ENCODE results near the gene ZFAND2B. TPM values are rescaled to one million over a fixed set of nuclear protein-coding genes. Genes with fewer than 3 reads are reported as not detected.

The ZFAND2B gene
- total RNA-seq, 4 donors from 2014 or later: 63.0 to 76.4 (median 63.3) TPM

GRCh38 chr2:219205165-219205538 is 1.4 kb upstream of the ZFAND2B start:
- H3K4me3 ChIP-seq (ENCODE audit: low read depth, poor library complexity, severe bottlenecking): no peak overlapping the region
- intact Hi-C loops (cut with DNase I; ENCODE audit: low total_unique reads): no loop called here
- TF ChIP-seq CTCF (IDR thresholded peaks at IDR 0.05) (no peak), POLR2A (IDR thresholded peaks at IDR 0.05) (no peak)
- 84 to 87% methylated on average over 5 of the region's 5 CpGs for WGBS, 2 donors
- DNase-seq (ENCODE audit: low spot score in 2 of 2): peak in 1 of 2 donors; percentile 17

DNA sequence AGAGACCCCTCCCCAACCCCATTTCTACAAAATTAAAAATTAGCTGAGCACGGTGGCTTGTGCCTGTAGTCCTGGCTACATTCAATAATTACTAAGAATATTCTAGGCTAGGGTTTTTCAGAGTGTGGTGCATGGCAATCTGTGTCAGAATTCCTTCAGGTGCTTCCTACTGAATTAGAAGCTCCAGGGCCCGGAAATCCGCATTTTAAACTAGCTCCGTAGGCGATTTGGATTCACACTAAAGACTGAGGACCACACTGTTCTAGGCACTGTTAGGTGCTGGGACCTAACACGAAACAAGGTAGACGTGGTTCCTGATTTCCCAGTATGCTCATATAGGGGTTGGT is 628 bp upstream of the ZFAND2B start:
- intact Hi-C loops (cut with DNase I; ENCODE audit: low total_unique reads): no loop called here
- 20 to 23% methylated on average over 7 of the region's 7 CpGs for WGBS, 2 donors
- no peak overlapping the region for H3K4me3 ChIP-seq (ENCODE audit: low read depth, poor library complexity, severe bottlenecking)
- peak in 1 of 2 donors; percentile 84 for DNase-seq (ENCODE audit: low spot score in 2 of 2)
- TF ChIP-seq POLR2A (IDR thresholded peaks at IDR 0.05) (no peak), CTCF (IDR thresholded peaks at IDR 0.05) (no peak)

GRCh38 chr2:219207134-219207883 is 727 bp downstream of the ZFAND2B start:
- WGBS, 2 donors: 16 to 21% methylated on average over 22 of the region's 22 CpGs
- intact Hi-C loops (cut with DNase I; ENCODE audit: low total_unique reads): no loop called here
- no peak for TF ChIP-seq CTCF (IDR thresholded peaks at IDR 0.05)
- no peak for TF ChIP-seq POLR2A (IDR thresholded peaks at IDR 0.05)
- no peak for DNase-seq (ENCODE audit: low spot score in 2 of 2)
- H3K4me3 ChIP-seq (ENCODE audit: low read depth, poor library complexity, severe bottlenecking): peak overlapping the region; percentile 50

DNA sequence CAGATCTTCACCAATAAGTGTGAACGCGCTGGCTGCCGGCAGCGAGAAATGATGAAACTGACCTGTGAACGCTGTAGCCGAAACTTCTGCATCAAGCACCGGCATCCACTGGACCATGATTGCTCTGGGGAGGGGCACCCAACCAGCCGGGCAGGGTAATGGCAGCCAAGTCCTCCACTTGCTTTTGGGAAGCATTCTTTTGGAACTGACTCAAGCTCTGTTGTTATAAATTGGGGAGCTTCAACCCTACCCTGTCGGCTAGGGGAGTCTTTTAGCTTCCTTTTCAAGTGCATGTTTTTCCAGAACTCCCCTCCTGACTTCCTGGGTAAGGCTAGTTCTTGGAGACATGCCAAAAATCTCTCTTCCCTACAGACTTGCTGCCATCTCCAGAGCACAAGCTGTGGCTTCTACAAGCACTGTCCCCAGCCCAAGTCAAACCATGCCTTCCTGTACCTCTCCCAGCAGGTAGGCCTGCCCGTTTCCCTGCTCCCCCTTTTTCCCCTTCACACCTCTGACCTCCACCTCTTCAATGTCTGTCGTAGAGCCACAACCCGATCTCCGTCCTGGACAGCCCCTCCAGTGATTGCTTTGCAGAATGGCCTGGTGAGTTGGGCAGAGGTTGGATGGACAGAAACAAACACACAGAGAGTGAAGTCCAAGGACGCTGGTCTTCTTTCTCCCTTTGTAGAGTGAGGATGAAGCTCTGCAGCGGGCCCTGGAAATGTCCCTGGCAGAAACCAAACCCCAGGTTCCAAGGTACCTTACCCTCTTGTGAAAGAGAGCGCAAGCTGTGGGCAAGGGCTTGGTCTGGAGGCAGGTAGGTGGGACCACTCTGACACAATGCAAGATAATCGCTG is 1.5 kb downstream of the ZFAND2B start:
- peak in 1 of 2 donors; percentile 85 for DNase-seq (ENCODE audit: low spot score in 2 of 2)
- H3K4me3 ChIP-seq (ENCODE audit: low read depth, poor library complexity, severe bottlenecking): no peak overlapping the region
- TF ChIP-seq CTCF (IDR thresholded peaks at IDR 0.05) (no peak), POLR2A (IDR thresholded peaks at IDR 0.05) (no peak)
- 70 to 74% methylated on average over 17 of the region's 17 CpGs for WGBS, 2 donors
- intact Hi-C loops (cut with DNase I; ENCODE audit: low total_unique reads): no loop called here

DNA sequence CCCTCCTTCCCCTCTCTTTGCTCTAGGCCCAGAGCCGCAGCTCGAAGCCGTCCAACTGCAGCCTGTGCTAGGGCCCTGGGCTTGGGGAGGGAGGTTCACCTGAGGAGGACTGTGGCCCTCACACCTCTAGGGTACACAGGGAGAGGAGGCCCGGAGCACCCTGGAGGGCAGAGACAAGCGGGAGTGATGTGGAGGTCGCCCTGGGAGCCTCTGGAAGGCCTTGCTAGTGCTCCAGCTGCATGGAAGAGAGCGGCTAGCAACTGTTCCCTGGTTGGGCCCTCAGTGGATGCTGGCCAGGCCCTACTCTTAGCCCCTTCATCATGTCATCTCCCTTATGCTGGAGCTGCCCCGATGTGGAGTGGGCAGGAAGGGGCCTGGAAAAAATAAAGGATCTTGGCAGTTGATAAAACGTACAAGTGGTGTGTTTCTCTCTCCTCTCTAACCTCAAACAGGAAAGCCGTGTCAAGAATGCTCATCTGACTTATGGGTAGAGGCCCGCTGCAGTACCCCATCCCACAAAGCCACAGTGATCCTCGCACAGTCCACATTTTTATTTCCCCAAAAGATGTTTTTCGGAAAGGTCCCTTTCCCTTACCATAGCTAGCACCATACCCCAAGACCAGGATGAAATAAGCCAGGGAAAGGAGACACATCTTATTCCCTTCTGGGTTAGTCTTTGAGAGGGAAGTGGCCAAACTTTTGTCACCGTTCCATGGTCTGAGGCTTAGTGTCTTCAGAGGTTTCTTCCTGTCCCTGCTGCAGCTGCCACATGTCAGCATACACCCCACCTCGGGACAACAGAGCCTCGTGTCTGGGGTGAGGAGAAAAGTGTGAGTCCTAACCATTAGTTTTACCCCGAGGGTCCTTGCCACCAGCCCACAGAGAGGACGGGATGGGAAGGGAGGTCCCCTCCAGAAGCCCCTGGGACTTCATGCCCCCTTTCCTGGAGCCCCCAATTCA is 2.9 kb downstream of the ZFAND2B start:
- WGBS, 2 donors: 73 to 78% methylated on average over 16 to 18 of the region's 18 CpGs
- intact Hi-C loops (cut with DNase I; ENCODE audit: low total_unique reads): no loop called here
- TF ChIP-seq POLR2A (IDR thresholded peaks at IDR 0.05): no peak
- TF ChIP-seq CTCF (IDR thresholded peaks at IDR 0.05): no peak
- peak in 1 of 2 donors; percentile 77 for DNase-seq (ENCODE audit: low spot score in 2 of 2)
- H3K4me3 ChIP-seq (ENCODE audit: low read depth, poor library complexity, severe bottlenecking): no peak overlapping the region

All from lower leg skin (tissue), 4 donors.